GM12864 (cell line): ENCODE measurements around the gene IGSF21.

Experiments
- DNase-seq: peaks from one replicate; pipeline ENCODE4 v3.0.0-alpha.2; 2011; ENCODE audit warnings: low read depth
- H3K4me3 ChIP-seq: 2 replicates; pipeline ENCODE4 v1.5.1; 2011; ENCODE audit warnings: mild to moderate bottlenecking, low read depth, low read length, control low read depth
- TF ChIP-seq, protein P1 (sequence below): IDR thresholded peaks from 2 replicates; pipeline ENCODE4 v1.5.1; 2011; ENCODE audit warnings: low read depth, mild to moderate bottlenecking, moderate library complexity, low read length, control low read depth, inconsistent platforms; ENCODE audit errors: missing control alignments

IGSF21 gene

DNA sequence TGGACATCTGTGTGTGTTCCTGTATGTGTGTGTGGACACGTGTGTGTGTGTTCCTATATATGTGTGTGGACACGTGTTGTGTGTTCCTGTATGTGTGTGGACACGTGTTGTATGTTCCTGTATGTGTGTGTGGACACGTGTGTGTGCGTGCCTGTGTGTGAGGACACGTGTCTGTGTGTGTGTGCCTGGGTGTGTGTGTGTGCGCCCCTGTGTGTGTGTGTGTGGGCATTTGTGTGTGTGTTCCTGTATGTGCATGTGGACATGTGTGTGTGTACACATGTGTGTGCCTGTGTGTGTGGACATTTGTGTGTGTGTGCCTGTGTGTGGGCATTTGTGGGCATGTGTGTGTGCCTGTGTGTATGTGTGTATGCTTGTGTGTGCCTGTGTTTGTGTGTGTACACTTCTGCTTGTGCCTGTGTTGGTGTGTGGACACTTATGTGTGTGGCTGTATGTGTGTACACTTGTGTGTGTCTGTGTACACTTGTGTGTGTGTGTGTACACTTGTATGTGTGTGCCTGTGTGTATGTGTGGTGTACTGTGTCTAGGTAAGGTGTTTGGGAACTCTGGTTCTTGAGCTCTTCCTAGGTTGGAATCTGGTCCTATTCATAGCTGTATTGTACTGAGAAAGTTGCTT, 3.7 kb upstream of the IGSF21 start:
- no peak for DNase-seq
- TF ChIP-seq, protein P1, sequence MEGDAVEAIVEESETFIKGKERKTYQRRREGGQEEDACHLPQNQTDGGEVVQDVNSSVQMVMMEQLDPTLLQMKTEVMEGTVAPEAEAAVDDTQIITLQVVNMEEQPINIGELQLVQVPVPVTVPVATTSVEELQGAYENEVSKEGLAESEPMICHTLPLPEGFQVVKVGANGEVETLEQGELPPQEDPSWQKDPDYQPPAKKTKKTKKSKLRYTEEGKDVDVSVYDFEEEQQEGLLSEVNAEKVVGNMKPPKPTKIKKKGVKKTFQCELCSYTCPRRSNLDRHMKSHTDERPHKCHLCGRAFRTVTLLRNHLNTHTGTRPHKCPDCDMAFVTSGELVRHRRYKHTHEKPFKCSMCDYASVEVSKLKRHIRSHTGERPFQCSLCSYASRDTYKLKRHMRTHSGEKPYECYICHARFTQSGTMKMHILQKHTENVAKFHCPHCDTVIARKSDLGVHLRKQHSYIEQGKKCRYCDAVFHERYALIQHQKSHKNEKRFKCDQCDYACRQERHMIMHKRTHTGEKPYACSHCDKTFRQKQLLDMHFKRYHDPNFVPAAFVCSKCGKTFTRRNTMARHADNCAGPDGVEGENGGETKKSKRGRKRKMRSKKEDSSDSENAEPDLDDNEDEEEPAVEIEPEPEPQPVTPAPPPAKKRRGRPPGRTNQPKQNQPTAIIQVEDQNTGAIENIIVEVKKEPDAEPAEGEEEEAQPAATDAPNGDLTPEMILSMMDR: no peak
- H3K4me3 ChIP-seq: no peak overlapping the region

DNA sequence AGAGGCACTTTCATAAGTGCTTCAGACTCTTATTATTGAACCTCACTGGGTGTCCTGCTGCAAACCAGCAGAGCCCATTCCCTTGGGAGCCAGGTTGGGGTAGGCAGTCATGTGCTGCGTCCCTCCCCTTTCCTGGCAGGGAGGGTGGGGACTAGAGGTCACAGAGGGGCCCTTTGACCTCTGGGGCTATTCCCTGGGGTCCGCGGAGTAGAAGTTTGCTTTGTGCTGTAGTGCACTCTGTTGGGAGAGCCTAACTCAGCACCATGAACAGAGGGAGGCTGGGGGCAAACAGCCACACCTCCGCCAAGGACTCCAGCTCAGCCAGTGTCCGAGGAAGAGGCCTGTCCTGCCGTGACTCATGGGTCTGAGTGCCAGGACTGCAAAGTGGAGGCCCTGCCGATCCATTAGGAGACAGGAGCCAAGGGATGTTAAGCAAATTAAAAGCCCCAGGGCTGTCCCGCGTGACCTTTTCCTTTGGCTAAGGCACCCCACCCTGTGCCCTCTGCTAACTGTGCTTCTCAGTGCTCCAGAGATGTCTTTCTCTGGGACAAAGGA, 3.0 kb upstream of the IGSF21 start:
- no peak overlapping the region for H3K4me3 ChIP-seq
- TF ChIP-seq, protein P1: no peak
- DNase-seq: no peak

DNA sequence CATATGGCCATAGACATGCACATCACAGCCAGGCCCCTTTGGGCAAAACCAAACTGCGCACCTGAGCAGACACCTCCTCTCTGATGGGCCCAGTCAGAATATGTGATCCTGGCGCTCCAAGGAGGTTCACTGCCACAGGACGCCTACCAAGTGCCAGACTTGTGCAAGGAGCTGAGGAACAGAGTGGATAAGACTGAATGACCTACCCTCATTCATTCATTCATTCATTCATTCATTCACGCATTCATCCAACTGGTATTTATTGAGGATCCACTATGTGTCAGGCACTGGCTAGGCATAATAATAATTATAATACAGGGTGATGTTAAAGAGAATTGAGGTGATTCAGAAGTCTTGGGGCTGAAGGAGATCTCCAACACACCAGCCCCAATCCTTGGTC, 2.4 kb upstream of the IGSF21 start:
- no peak for DNase-seq
- no peak overlapping the region for H3K4me3 ChIP-seq
- TF ChIP-seq, protein P1: no peak

DNA sequence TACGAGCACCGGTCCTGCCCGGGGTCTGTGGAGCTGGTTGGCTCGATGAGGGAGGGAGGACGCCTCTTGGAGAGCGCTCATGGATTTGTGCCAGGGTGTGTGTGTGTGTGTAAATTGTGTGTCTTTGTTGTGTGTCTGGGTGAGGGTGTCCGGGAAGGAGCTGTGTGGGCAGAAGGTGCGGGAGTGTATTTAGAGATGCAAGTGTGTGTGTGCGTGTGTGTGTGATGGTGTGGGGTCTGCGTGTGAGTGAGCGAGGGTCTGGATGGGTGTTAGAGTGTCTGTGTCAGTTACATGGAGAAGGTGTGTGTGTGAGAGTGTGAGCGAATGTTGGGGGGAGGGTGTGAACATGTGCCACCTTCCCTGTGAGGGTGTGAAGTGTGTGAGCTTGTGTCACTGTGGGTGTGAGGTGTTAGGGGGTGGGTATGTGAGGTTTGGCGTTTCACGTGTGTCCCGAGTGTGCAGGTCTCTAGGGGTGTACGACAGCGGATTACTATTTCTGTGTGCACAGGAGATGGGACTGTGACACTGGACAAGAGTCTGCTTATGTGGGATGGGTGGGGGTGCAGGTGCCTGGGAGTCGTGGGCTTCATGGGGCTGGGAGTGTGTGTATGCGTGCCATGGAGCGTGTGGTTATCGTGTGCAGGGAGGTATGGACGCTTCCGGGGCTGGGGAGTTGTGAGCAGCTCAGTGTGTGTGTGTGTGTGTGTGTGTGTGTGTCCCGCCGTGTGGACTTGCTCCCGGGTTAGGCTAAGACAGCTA, 880 bp downstream of the IGSF21 start:
- TF ChIP-seq, protein P1: no peak
- no peak for DNase-seq
- H3K4me3 ChIP-seq: no peak overlapping the region

DNA sequence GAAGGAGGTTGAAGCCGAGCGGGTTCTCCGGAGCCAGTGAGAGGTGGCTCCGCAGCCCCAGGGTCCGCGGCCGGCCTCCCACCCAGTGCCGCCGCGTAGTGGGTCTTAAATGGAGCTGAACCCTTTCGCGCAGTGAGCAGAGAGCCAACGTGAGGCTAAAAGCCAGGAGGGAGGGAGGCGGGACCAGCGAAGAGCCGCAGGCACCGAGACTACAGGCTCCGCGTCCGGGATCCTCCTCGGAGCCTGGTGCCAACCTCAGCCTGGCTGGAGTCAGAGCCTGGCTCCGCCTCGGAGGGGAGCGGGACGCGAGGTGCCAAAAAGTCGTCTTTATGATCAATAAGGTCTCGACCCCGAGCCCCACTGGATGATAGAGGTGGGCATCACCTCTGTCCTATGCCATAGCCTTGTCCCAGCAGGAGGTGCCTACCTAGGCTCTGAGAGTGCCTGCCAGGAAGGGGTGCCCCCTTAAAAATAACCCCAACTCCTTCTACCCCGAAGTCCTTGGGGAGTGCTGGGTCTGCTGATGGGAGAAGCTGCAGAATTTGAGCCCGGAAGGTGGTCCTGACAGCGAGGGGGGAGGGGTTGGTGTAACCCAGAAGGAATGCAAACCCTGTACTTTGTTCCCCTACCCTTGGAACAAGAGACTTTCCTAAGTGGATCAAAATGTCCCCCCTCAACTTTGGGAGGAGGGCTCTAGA, 1.6 kb downstream of the IGSF21 start:
- H3K4me3 ChIP-seq: no peak overlapping the region
- TF ChIP-seq, protein P1: no peak
- no peak for DNase-seq

DNA sequence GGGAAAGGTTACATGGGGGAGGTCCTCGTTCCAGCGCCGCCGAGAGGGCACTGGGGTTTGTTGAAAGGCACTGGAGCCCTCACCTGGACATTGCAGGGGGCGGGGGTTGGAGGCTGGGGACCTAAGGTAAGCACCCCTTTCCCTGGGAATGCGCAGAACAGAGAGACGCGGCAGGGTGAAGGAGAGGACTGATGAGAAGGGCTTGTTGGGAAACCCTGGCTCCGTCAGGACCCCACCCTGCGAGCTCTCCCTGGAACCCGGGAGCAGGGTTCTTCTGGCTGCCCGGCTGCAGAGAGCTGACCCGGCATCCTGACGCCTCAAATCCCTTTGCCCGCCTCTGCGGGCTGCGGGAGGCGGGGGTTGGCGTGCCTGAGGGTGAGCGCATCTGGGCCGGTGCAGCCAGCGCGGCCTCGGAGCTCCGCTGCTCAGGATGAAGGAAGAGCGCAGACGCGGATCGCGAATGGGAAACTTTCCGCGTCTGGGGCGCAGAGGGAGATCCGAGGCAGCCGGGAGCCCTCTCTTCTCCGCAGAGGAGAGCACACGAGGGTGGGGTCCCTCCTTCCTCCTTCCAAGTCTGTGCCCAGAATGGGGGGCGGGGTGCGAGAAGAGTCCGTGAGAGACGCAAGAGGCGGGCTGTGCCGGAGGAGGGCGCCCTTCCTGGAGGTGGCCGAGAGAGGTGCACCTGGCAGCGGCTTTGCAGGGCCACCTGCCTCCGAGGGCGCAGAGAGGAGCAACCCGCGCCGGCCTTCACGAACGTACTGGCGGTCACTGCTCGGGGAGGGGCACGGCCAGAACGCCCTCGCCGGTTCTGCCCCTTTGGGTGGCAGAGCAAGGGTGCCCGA, 2.4 kb downstream of the IGSF21 start:
- no peak overlapping the region for H3K4me3 ChIP-seq
- TF ChIP-seq, protein P1: peak; percentile 20
- no peak for DNase-seq
